ENCODE measurements around the gene BLNK.
"Not testable (repeated sequence)": the region's sequence is repeated elsewhere in the genome, so short reads cannot be mapped to it uniquely, and the experiment has no call there.

The BLNK gene

GRCh38 chr10:96225119-96225518, 46.2 kb downstream of the BLNK start:
- DNase-seq (ENCODE audit: low spot score) = no peak

- DNase-seq (ENCODE audit: low spot score) = no peak
These were observed 48.5 kb downstream of the BLNK start for GRCh38 chr10:96222908-96223307.

GRCh38 chr10:96222441-96222840, 48.9 kb downstream of the BLNK start:
- DNase-seq (ENCODE audit: low spot score) = no peak

GRCh38 chr10:96218826-96219225, 52.5 kb downstream of the BLNK start:
- no peak for DNase-seq (ENCODE audit: low spot score)

GRCh38 chr10:96217711-96218110, 53.7 kb downstream of the BLNK start:
- DNase-seq (ENCODE audit: low spot score) = no peak

- no peak for DNase-seq (ENCODE audit: low spot score)
These were observed 54.6 kb downstream of the BLNK start for GRCh38 chr10:96216775-96217174.

GRCh38 chr10:96212911-96213310, 58.5 kb downstream of the BLNK start:
- DNase-seq (ENCODE audit: low spot score) = no peak

- no peak for DNase-seq (ENCODE audit: low spot score)
These were observed 59.6 kb downstream of the BLNK start for GRCh38 chr10:96211764-96212163.

- DNase-seq (ENCODE audit: low spot score) = no peak
These were observed 62.4 kb downstream of the BLNK start for GRCh38 chr10:96208946-96209345.

- DNase-seq (ENCODE audit: low spot score) = no peak
These were observed 63.1 kb downstream of the BLNK start for GRCh38 chr10:96208271-96208670.

- DNase-seq (ENCODE audit: low spot score) = no peak
These were observed 65.8 kb downstream of the BLNK start for GRCh38 chr10:96205580-96205979.

- DNase-seq (ENCODE audit: low spot score) = no peak
These were observed 69.8 kb downstream of the BLNK start for GRCh38 chr10:96201525-96201924.

- DNase-seq (ENCODE audit: low spot score) = not testable (repeated sequence)
These were observed 81.9 kb downstream of the BLNK start for GRCh38 chr10:96189505-96189904.

- no peak for DNase-seq (ENCODE audit: low spot score)
These were observed 82.5 kb downstream of the BLNK start for GRCh38 chr10:96188916-96189315.

- DNase-seq (ENCODE audit: low spot score) = no peak
These were observed 82.9 kb downstream of the BLNK start for GRCh38 chr10:96188421-96188820.

GRCh38 chr10:96176985-96177384, 94.4 kb downstream of the BLNK start:
- DNase-seq (ENCODE audit: low spot score) = no peak

- no peak for DNase-seq (ENCODE audit: low spot score)
These were observed 98.7 kb downstream of the BLNK start for GRCh38 chr10:96172666-96173065.

GRCh38 chr10:96170230-96170629, 101.1 kb downstream of the BLNK start:
- DNase-seq (ENCODE audit: low spot score) = no peak

GRCh38 chr10:96168546-96168945, 102.8 kb downstream of the BLNK start:
- no peak for DNase-seq (ENCODE audit: low spot score)

GRCh38 chr10:96165726-96166125, 105.6 kb downstream of the BLNK start:
- no peak for DNase-seq (ENCODE audit: low spot score)

- DNase-seq (ENCODE audit: low spot score) = no peak
These were observed 118.3 kb downstream of the BLNK start for GRCh38 chr10:96153070-96153469.

GRCh38 chr10:96152437-96152836, 118.9 kb downstream of the BLNK start:
- DNase-seq (ENCODE audit: low spot score) = no peak

All from LoVo (cell line).